Peyer's patch (tissue), 4 donors: Measurements from ENCODE around the gene CELSR3.

Source experiments
- POLR2A ChIP-seq, 2 donors: fragments of 450-650 bp; IDR thresholded peaks; one replicate each; pipeline ENCODE4 v1.5.1; 2017; ENCODE audit warnings: antibody characterized with exemption in 2 of 2, mild to moderate bottlenecking in 2 of 2, moderate library complexity in 2 of 2
- TF ChIP-seq, protein P1 (sequence below), 6 experiments: fragments of 450-650 bp in 4 of 6; fragments of 200-600 bp in 2 of 6; sonication (generic) in 1 of 6; IDR thresholded peaks; one replicate each; pipeline ENCODE4 v1.5.1; 2017 to 2019; ENCODE audit warnings: antibody characterized with exemption in 6 of 6, mild to moderate bottlenecking in 3 of 6, moderate library complexity in 1 of 6

DNA sequence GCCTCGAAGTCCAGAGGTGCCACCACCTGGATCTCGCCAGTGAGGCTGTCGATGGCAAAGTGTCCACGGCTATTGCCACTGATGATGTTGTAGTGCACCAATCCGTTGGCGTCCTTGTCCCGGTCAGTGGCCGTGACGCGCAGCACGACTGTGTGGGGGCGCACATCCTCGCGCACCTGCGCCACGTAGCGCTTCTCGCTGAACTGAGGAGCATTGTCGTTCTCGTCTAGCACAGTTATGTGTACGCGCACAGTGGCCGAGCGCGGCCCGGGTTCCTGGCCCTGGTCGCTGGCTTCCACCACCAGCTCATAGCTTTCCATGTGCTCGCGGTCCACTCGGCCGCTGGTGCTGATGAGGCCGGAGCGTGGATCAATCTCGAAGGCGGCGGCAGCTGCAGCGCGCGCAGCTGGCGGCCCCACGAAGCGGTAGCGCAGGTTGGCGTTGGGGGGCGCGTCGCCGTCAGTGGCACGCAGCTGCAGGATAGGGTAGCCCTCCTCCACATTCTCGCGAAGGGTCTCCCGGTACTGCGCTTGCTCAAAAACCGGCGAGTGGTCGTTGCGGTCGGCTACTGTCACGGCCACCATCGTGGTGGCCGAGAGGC is 1.8 kb downstream of the CELSR3 start:
- TF ChIP-seq, protein P1, sequence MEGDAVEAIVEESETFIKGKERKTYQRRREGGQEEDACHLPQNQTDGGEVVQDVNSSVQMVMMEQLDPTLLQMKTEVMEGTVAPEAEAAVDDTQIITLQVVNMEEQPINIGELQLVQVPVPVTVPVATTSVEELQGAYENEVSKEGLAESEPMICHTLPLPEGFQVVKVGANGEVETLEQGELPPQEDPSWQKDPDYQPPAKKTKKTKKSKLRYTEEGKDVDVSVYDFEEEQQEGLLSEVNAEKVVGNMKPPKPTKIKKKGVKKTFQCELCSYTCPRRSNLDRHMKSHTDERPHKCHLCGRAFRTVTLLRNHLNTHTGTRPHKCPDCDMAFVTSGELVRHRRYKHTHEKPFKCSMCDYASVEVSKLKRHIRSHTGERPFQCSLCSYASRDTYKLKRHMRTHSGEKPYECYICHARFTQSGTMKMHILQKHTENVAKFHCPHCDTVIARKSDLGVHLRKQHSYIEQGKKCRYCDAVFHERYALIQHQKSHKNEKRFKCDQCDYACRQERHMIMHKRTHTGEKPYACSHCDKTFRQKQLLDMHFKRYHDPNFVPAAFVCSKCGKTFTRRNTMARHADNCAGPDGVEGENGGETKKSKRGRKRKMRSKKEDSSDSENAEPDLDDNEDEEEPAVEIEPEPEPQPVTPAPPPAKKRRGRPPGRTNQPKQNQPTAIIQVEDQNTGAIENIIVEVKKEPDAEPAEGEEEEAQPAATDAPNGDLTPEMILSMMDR (IDR thresholded peaks at IDR 0.05): no peak
- TF ChIP-seq POLR2A (IDR thresholded peaks at IDR 0.05): no peak
